PC-3 (cell line): ENCODE data around the gene MTF1. TPM values are rescaled to one million over a fixed set of nuclear protein-coding genes. Genes with fewer than 3 reads are reported as not detected.
A peak's percentile ranks its signal among the peaks of the same experiment; 100 is the strongest.

Source experiments
- ATAC-seq: fragments of 200-7000 bp; cut with Tn5 transposase; 2 replicates; pipeline ENCODE4 v1.9.1; 2020; ENCODE audit warnings: mild to moderate bottlenecking, moderate library complexity
- BruUV-seq: library from RNA; stranded (reverse); fragments of 400-500 nt; replicated peaks from 2 replicates; lab custom pipeline; 2021; lab: Mats Ljungman, UMichigan
- CTCF ChIA-PET: fragments of 300-600 bp; sonication (Branson Sonifier 250); formaldehyde crosslinking; loops from one replicate; lab custom pipeline; 2022; ENCODE audit warnings: antibody characterized with exemption; lab: Charles Lee
- POLR2A ChIA-PET: fragments of 300-600 bp; sonication (Branson Sonifier 250); formaldehyde crosslinking; loops from one replicate; lab custom pipeline; 2022; ENCODE audit warnings: antibody characterized with exemption; ENCODE audit not compliant: unreplicated experiment; lab: Charles Lee
- DNase-seq: peaks from one replicate; pipeline ENCODE4 v3.0.0-alpha.2; 2015
- H2AFZ ChIP-seq: fragments of 300-600 bp; sonication (generic); 2 replicates; pipeline ENCODE4 v1.6.0; 2016; ENCODE audit warnings: antibody characterized with exemption, low read length
- H3F3A ChIP-seq: fragments of 300-600 bp; sonication (generic); one replicate; pipeline ENCODE4 v1.6.0; 2017; ENCODE audit warnings: antibody characterized with exemption, low read length, control low read depth, mild to moderate bottlenecking; ENCODE audit not compliant: unreplicated experiment
- H3K27ac ChIP-seq: fragments of 300-600 bp; sonication (generic); 2 replicates; pipeline ENCODE4 v1.5.1; 2016; ENCODE audit warnings: mild to moderate bottlenecking, low read length
- H3K27me3 ChIP-seq: fragments of 300-600 bp; sonication (generic); 2 replicates; pipeline ENCODE4 v1.6.1; 2016; ENCODE audit warnings: low read length, mixed read lengths
- H3K36me3 ChIP-seq: fragments of 300-600 bp; sonication (generic); 2 replicates; pipeline ENCODE4 v1.6.1; 2016; ENCODE audit warnings: low read depth, mixed run types, low read length, mixed read lengths
- H3K4me1 ChIP-seq: fragments of 300-600 bp; sonication (generic); 2 replicates; pipeline ENCODE4 v1.5.1; 2016; ENCODE audit warnings: low read length; ENCODE audit not compliant: insufficient read depth
- H3K4me2 ChIP-seq: fragments of 300-600 bp; sonication (generic); 2 replicates; pipeline ENCODE4 v1.6.0; 2016; ENCODE audit warnings: low read length
- H3K4me3 ChIP-seq: fragments of 300-600 bp; sonication (generic); 2 replicates; pipeline ENCODE4 v1.5.1; 2016; ENCODE audit warnings: mild to moderate bottlenecking, low read length, mixed read lengths
- H3K79me2 ChIP-seq: fragments of 300-600 bp; sonication (generic); 2 replicates; pipeline ENCODE4 v1.6.1; 2017; ENCODE audit warnings: low read length, mixed read lengths
- H3K9ac ChIP-seq: fragments of 300-600 bp; sonication (generic); 2 replicates; pipeline ENCODE4 v1.6.0; 2016; ENCODE audit warnings: mild to moderate bottlenecking, low read length
- H3K9me2 ChIP-seq: fragments of 300-600 bp; sonication (generic); replicated peaks from 2 replicates; pipeline ENCODE4 v1.6.1; 2016; ENCODE audit warnings: mixed run types, low read length, mixed read lengths
- H3K9me3 ChIP-seq: fragments of 300-600 bp; sonication (generic); 2 replicates; pipeline ENCODE4 v1.6.1; 2016; ENCODE audit warnings: low read length, mixed read lengths
- H4K20me1 ChIP-seq: fragments of 300-600 bp; sonication (generic); 2 replicates; pipeline ENCODE4 v1.6.1; 2016; ENCODE audit warnings: low read length, mixed read lengths
- EZH2 ChIP-seq: fragments of 300-600 bp; sonication (generic); IDR thresholded peaks from one replicate; pipeline ENCODE4 v1.6.1; 2017; ENCODE audit warnings: antibody characterized with exemption, mild to moderate bottlenecking, low read length; ENCODE audit not compliant: unreplicated experiment
- EZH2phosphoT487 ChIP-seq: fragments of 300-600 bp; sonication (generic); IDR thresholded peaks from 2 replicates; pipeline ENCODE4 v1.6.1; 2018; ENCODE audit warnings: mild to moderate bottlenecking, antibody characterized with exemption, low read length, borderline replicate concordance
- intact Hi-C: fragments of 100-400 bp; cut with micrococcal nuclease; formaldehyde crosslinking; loops from 2 replicates; pipeline ENCODE4 v1.9.0; 2023
- total RNA-seq: library from RNA; depleted of rRNA; stranded (reverse); fragments of >200 nt; gene quantifications from 2 replicates; pipeline ENCODE4 v1.2.3, GENCODE V29; 2014
- TF ChIP-seq, protein P1 (sequence below): fragments of 300-600 bp; sonication (generic); conservative IDR thresholded peaks from 2 replicates; pipeline ENCODE4 v1.5.1; 2017; ENCODE audit warnings: antibody characterized with exemption, low read depth, mild to moderate bottlenecking, low read length

MTF1 gene
- total RNA-seq, 1 experiment from 2014 or later, result 5.4 TPM

DNA sequence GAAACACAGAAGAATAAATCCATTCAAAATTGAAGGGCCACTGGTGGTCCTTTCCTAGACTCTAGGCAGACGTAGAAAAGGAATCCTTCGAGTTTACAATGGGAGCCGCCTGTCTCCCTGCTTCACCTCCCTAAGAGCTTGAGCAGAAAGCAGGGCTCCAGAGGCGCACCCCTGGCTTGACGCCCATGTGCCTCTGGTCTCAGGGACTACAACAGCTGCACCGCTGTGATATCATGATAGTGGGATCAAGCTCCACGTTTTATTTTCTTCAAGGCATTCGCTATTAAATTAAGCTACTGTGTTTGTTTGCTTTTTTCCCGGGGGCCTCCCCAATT, 52.2 kb downstream of the MTF1 start:
- no peaks in the 10 kb centered on the region for H3K9me3 ChIP-seq
- no peak for DNase-seq
- 0 out of 2 replicates have a peak overlapping the region, but pooled peaks have one; percentile 21 for H3K27ac ChIP-seq
- peak overlapping the region; percentile 80 for H3K9ac ChIP-seq
- no peaks in the 10 kb centered on the region for H3K27me3 ChIP-seq
- no peaks in the 10 kb centered on the region for H3F3A ChIP-seq
- no peak for ATAC-seq
- ChIA-PET POLR2A (interaction anchor here (0.6 to 0.8 kb wide), 2 partner anchors 52 to 1375 kb away, joined by 3 to 5 read pairs; partner anchors contain the start of gene MTF1), CTCF (interaction anchor here (1.5 kb wide), 1 partner anchor 53 kb away, joined by 27 read pairs; the partner anchor contains the start of gene MTF1)
- H3K36me3 ChIP-seq, result peaks cover 45% of the 10 kb centered on the region
- TF ChIP-seq EZH2 (no peak), EZH2phosphoT487 (no peak)
- TF ChIP-seq, protein P1, sequence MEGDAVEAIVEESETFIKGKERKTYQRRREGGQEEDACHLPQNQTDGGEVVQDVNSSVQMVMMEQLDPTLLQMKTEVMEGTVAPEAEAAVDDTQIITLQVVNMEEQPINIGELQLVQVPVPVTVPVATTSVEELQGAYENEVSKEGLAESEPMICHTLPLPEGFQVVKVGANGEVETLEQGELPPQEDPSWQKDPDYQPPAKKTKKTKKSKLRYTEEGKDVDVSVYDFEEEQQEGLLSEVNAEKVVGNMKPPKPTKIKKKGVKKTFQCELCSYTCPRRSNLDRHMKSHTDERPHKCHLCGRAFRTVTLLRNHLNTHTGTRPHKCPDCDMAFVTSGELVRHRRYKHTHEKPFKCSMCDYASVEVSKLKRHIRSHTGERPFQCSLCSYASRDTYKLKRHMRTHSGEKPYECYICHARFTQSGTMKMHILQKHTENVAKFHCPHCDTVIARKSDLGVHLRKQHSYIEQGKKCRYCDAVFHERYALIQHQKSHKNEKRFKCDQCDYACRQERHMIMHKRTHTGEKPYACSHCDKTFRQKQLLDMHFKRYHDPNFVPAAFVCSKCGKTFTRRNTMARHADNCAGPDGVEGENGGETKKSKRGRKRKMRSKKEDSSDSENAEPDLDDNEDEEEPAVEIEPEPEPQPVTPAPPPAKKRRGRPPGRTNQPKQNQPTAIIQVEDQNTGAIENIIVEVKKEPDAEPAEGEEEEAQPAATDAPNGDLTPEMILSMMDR, result no peak
- no peak overlapping the region for H2AFZ ChIP-seq
- peaks cover 31% of the 10 kb centered on the region for H4K20me1 ChIP-seq
- TSS peak; percentile 34 for BruUV-seq
- peaks cover 49% of the 10 kb centered on the region for H3K79me2 ChIP-seq
- no peaks in the 10 kb centered on the region for H3K9me2 ChIP-seq
- peak overlapping the region; percentile 94 for H3K4me2 ChIP-seq
- intact Hi-C loops, result no loop called here
- peaks cover 27% of the 10 kb centered on the region for H3K4me1 ChIP-seq
- H3K4me3 ChIP-seq, result peak overlapping the region; percentile 81

DNA sequence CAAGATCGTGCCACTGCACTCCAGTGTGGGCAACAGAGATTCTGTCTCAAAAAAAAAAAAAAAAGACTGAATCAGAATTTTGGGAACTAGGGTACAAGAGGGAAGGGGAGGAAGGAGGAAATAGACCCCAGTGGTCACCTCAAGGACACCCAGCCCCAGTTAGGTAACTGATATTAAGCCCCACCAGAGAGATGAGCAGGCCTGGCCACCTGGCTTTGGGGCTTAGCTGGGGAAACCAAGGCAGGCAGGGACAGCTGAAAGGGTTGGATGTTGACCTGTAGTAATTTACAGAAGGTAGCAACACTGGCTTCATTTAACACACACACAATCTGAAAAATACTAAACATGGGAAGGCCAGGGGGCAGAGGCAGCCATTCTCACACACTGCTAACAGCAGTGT, 57.0 kb downstream of the MTF1 start:
- H3K36me3 ChIP-seq, result peaks cover 48% of the 10 kb centered on the region
- H3K4me2 ChIP-seq, result no peak overlapping the region
- POLR2A ChIA-PET, result no interaction called here

More for the DNA sequence above, 57.0 kb downstream of the MTF1 start:
- intact Hi-C loops, result no loop called here
- TF ChIP-seq EZH2 (no peak), EZH2phosphoT487 (no peak)
- TF ChIP-seq, protein P1, result no peak
- no peak overlapping the region for H3K4me3 ChIP-seq
- CTCF ChIA-PET, result no interaction called here
- no peak overlapping the region for H2AFZ ChIP-seq
- no TSS peak for BruUV-seq
- H4K20me1 ChIP-seq, result peaks cover 31% of the 10 kb centered on the region
- H3K4me1 ChIP-seq, result peaks cover 6% of the 10 kb centered on the region
- no peak overlapping the region for H3K27ac ChIP-seq
- peaks cover 34% of the 10 kb centered on the region for H3K79me2 ChIP-seq
- no peak for DNase-seq
- ATAC-seq, result no peak
- no peaks in the 10 kb centered on the region for H3K9me3 ChIP-seq
- H3K9me2 ChIP-seq, result no peaks in the 10 kb centered on the region
- H3K9ac ChIP-seq, result no peak overlapping the region
- no peaks in the 10 kb centered on the region for H3F3A ChIP-seq
- no peaks in the 10 kb centered on the region for H3K27me3 ChIP-seq
